Measurements from ENCODE around the gene C1QTNF9B.

DNA sequence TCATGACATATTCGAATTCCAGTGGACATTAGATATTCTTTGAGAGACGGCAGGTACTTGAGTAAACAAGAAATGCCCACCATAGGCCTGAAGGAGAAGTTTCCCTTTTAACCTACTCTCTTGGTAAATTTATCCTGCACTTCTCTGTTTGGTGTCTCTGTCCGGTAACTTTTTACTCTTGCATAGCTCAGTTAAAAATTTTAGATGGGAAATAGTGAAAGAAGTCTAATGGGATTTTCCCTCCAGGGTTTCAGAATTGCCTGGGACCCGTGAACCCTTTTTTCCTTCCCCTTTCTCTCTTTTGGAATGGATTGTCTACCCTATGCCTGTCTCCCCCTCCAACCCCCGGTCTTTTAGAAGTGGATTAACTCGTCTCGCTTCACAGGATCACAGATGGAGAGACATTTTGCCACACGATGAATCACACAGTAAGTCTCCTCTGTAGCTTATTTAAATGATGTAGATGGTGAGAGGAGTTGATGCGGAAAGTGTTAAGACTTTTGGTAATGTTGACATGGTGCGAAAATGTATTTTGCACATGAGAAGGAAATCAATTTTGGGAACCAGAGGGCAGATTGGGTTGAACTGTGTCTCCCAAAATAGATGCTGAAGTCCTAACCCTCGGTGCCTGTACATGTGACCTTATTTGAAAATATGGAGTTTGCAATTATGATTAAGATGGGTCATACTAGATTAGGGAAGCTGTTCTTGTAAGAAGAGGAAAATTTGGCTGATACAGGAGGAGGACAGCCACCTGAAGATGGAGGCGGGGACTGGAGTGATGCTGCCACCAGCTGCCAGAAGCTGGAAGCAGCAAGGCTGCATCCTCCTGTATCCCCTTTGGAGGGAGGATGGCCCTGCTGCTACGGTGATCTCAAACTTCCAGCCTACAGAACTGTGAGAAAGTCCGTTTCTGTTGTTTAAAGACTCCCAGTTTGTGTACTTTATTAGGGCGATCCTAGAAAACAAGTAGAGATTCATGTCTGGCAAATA is 7.4 kb downstream of the C1QTNF9B start:
- TF ChIP-seq, protein P1, sequence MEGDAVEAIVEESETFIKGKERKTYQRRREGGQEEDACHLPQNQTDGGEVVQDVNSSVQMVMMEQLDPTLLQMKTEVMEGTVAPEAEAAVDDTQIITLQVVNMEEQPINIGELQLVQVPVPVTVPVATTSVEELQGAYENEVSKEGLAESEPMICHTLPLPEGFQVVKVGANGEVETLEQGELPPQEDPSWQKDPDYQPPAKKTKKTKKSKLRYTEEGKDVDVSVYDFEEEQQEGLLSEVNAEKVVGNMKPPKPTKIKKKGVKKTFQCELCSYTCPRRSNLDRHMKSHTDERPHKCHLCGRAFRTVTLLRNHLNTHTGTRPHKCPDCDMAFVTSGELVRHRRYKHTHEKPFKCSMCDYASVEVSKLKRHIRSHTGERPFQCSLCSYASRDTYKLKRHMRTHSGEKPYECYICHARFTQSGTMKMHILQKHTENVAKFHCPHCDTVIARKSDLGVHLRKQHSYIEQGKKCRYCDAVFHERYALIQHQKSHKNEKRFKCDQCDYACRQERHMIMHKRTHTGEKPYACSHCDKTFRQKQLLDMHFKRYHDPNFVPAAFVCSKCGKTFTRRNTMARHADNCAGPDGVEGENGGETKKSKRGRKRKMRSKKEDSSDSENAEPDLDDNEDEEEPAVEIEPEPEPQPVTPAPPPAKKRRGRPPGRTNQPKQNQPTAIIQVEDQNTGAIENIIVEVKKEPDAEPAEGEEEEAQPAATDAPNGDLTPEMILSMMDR (IDR thresholded peaks at IDR 0.05), result no peak
- TF ChIP-seq POLR2A (IDR thresholded peaks at IDR 0.05), result no peak
